CD4-positive, alpha-beta T cell treated with Interleukin-15 for 4 hours (primary cell): Measurements from ENCODE around the gene HACD2.
"Not testable (repeated sequence)": the region's sequence is repeated elsewhere in the genome, so short reads cannot be mapped to it uniquely, and the experiment has no call there.

Source experiments
- DNase-seq: peaks from one replicate; pipeline ENCODE4 v3.0.0-alpha.2; 2020; ENCODE audit warnings: low spot score

Gene HACD2

GRCh38 chr3:123523023-123523412, 61.8 kb downstream of the HACD2 start:
- no peak for DNase-seq

GRCh38 chr3:123522320-123523022, 62.4 kb downstream of the HACD2 start:
- DNase-seq, result no peak

GRCh38 chr3:123521179-123521969, 63.5 kb downstream of the HACD2 start:
- DNase-seq, result peak; percentile 3

- DNase-seq, result no peak
Observed at GRCh38 chr3:123520656-123521055, 64.2 kb downstream of the HACD2 start.

- no peak for DNase-seq
Observed at GRCh38 chr3:123518892-123519485, 65.9 kb downstream of the HACD2 start.

GRCh38 chr3:123511726-123512125, 73.1 kb downstream of the HACD2 start:
- DNase-seq, result no peak

- DNase-seq, result no peak
Observed at GRCh38 chr3:123511084-123511483, 73.8 kb downstream of the HACD2 start.

- DNase-seq, result no peak
Observed at GRCh38 chr3:123508178-123508577, 76.7 kb downstream of the HACD2 start.

GRCh38 chr3:123505820-123506219, 79.0 kb downstream of the HACD2 start:
- no peak for DNase-seq

- no peak for DNase-seq
Observed at GRCh38 chr3:123503203-123503602, 81.7 kb downstream of the HACD2 start.

- DNase-seq, result no peak
Observed at GRCh38 chr3:123499322-123499721, 85.5 kb downstream of the HACD2 start.

GRCh38 chr3:123498761-123499160, 86.1 kb downstream of the HACD2 start:
- no peak for DNase-seq

GRCh38 chr3:123493912-123494311, 90.9 kb downstream of the HACD2 start:
- no peak for DNase-seq

- peak; percentile 7 for DNase-seq
Observed at GRCh38 chr3:123491966-123492587, 92.8 kb downstream of the HACD2 start.

- DNase-seq, result peak; percentile 16
Observed at GRCh38 chr3:123489400-123490004, 95.4 kb downstream of the HACD2 start.

- no peak for DNase-seq
Observed at GRCh38 chr3:123488645-123489347, 96.1 kb downstream of the HACD2 start.

GRCh38 chr3:123487063-123487462, 97.8 kb downstream of the HACD2 start:
- DNase-seq, result not testable (repeated sequence)

GRCh38 chr3:123486460-123486859, 98.4 kb downstream of the HACD2 start:
- no peak for DNase-seq

GRCh38 chr3:123485551-123485950, 99.3 kb downstream of the HACD2 start:
- DNase-seq, result no peak

GRCh38 chr3:123483146-123483545, 101.7 kb downstream of the HACD2 start:
- no peak for DNase-seq

GRCh38 chr3:123481722-123482457, 103.0 kb downstream of the HACD2 start:
- no peak for DNase-seq
